ENCODE measurements around the gene VAT1L. TPM values are rescaled to one million over a fixed set of nuclear protein-coding genes. Genes with fewer than 3 reads are reported as not detected.

Gene VAT1L
- polyA plus RNA-seq, 1 donor = 4.7 TPM

DNA sequence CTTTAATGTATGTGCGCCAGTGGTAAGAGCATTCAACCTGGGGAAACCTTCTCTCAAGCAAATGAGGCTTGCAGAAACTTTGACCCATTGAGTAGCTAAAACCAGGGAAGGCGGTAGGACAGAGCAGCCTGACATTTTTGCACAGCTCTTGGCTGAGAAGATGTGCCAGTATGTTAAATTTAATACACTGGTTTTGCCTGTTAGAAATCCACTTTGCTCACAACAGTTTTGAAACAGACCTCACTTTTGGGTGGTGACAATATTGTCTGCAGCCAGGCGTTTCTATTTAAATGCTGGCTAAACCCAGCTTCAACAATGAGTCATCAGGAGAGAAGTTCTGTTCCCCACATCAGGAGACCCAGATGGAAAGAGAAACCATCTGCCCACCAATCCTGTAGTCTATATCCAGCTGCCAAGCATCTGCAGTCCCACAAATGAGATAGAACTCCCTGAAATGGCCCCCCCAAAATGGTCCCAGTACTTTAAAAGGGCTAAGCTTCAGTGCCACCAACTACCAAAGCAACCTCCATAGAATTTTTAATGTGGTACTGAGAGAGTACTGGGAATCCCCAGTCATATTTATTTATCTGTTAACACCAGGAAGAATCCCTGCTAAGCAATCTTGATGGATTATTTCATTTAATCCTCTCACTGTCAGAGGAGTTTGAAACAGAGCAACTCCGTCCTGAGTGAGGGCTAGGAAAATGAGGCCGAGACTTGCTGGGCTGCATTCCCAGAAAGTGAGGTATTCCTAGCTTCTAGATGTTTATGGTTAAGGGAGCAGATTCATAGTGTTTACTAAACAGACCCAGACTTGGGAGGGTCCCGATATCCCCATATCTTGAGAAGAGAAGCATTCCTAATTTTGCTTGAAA is 205.0 kb downstream of the VAT1L start:
- DNase-seq = no peak

DNA sequence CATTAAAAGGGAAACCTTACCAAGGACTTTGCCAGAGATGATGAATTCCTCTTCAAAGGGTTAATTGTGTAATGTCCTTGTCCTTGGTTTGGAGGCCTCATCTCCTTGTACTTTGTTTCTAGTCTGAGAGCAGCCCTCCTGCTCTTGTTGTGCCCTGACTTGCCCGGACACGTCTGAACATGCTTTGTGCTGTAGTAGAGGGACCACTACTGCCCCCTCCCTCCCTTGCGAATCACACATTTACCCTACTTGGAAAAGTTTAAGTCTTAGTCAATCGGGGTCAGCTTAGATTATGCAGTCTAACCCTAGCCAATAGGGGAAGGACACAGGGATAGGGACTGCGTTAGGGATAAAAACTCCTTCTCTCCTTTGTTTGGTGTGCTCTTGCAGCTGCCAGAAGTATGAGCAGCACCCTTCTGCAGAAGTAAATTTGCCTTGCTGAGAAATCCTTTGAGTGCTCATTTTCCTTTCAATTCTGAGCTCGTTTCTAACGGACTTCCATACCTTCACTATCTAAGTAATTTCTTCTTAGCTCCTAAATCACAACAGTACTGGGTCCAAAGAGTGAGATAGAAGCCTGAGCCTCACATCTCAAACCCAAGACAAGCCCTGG is 207.6 kb downstream of the VAT1L start:
- no peak for DNase-seq

DNA sequence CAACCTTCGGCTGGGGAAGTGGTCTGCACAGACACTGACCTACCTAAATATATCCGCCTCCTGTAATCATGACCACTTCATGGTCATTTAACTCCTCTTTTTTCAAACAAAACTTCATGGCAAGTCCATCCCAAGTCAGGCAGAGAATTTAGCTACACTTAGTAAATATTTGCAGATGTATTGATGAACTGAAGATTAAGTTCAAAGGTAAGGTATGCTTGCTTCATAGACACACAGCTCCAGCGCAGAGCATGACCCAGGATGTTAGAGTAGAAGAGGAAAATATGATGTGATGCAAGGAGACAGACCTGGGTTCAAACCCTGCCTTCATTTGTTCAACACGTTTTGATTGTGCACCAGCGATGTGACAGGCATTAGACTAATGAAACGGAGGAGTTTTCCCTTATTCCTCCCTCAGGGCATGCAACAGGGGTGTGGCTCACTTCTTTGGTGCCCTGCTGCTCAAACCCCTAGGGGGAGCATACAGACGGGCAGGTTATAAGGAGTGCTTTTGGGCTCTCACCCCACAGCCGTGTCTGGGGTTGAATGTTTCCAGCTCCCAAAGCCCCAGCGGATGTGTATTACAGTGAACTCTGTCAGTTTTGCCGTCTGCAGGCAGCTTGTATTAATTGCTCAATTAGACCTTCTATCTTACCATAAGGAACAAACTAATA is 210.1 kb downstream of the VAT1L start:
- DNase-seq = no peak

DNA sequence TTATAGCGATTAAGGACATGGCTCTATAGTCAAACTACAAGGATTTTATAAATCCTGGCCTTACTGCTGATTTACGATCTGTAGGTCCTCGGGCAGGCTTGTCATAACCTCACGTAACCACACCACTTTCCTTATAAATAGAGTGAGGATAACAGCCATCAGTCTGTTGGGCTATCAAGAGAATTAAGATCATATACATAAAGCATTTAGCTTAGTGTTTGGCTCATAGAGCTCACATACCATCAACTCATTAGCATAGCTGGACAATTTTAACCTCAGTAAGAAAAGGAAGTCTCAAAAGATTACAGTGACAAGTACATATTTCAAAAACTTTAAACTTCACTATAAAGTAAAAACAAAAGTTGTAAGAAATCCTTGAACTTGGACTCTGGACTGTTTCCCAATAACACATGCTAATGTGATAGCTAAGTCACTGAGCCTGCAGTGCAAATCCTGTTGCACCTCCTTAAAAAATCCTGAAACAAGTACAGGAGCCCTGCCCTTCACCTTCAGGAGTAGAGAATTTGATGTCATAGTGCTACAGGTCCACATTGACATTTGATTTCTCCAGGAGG is 213.2 kb downstream of the VAT1L start:
- no peak for DNase-seq

DNA sequence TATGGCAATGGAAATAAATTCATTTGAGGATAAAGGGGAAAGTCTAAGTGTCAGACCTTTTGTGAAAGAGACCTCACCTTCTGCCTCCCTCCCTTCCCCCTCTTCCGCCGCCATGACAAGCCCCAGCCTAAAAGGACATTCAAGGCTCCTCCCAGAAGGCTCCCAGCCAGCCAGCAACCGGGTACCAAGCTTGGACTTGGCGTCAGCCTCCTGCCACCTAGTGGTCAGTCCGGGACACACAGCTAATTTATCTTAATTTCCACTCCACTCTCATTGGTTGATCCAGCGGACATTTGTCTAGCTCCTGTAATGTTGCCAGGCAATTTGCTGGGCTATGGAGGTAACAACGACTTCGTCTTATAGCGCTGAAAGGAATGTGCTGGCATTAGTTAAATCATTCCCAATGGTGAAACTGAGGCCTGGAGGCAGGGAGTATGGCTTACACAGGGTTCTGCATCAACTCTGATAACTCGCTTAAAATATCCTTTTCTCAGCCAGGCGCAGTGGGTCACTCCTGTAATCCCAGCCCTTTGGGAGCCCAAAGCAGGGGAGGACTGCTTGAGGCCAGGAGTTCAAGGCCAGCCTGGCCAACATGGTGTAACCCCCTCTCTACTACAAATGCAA is 214.7 kb downstream of the VAT1L start:
- DNase-seq = peak; percentile 79

DNA sequence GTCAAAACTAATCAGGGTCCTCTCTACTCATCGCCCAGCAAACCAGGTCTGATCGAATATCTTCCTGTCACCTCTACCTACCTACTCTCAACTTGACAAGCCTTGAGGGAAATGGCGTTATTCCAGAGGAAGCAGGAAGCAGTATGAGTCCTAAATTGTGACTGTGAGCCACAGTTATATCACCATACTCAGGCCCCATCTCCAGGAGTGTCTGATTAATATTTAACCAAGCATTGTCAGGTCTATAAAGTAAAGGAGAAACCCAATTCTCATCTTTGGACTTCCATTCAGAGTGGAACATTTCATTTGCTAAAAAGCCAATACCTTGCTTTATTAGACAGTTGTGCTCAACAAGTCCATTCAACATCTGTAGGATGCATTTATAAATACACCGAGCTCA is 216.2 kb downstream of the VAT1L start:
- DNase-seq = no peak

DNA sequence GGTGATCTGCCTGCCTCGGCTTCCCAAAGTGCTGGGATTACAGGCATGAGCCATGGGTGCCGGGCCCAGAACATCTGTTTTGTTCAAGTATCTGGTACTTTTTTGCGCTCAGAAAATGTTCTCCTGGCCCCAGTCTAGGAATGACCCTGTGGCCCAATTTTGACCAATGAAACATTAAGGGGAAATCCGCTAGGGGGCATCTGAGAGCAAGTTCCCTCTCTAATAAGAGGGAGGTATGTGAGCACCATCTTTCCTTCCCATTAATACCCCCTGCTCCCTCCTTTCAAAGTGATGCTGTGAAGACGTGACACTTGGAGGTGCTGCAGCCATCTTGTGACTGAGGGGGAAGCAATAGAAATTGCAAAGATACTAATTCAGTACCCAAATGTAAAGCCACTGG is 217.5 kb downstream of the VAT1L start:
- DNase-seq = no peak

DNA sequence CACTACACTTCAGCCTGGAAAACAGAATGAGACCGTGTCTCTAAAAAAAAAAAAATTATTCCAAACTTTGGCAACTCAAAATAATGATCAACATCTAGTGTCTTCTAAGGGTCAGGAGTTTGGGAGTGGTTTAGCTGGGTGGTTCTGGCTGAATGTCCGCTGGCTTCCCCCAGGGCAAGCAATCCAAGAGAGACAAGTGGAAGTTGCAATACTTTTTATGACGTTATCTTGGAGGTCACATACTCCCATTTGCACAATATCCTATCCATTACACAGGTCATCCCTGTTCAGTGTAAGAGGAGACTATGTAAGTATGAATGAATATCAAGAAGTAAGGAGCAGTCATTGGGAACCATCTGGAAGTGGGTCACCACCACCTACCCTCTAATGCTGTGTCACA is 218.8 kb downstream of the VAT1L start:
- no peak for DNase-seq

DNA sequence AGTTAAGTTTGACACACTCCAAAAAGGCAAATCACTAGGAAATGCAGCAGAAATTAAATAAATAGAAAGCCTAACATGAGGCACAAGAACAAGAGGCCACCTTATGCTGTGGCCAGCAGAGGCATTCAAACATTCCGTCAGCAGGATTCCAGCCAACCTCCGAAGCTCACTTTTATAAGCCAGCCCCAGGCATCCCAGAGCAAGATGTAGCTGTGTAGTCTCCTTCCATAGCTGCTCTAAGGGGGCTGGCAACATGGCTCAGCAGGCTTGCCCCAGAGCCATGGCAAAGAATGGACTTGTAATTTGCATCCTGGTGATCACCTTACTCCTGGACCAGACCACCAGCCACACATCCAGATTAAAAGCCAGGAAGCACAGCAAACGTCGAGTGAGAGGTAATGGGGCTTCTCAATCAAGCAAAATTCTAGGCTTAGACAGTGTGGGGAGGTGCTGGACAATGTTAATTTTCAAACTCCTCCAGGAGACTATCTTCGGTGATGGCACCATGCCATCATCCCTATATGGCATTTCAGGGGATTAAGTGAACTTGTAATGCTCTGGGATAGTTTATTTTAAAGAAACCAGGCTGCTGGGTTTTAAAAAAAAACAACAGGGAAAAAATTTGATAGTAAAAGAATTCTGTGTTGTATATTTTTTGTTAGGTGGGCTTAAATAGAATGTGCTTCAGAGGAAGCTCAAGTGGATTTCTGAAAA is 234.1 kb downstream of the VAT1L start, which contains the start of gene CLEC3A:
CLEC3A (plus strand) TSS at position 202 of the 714 bp plus-strand sequence; CDS start at position 281, 79 bp downstream.
- DNase-seq = no peak

DNA sequence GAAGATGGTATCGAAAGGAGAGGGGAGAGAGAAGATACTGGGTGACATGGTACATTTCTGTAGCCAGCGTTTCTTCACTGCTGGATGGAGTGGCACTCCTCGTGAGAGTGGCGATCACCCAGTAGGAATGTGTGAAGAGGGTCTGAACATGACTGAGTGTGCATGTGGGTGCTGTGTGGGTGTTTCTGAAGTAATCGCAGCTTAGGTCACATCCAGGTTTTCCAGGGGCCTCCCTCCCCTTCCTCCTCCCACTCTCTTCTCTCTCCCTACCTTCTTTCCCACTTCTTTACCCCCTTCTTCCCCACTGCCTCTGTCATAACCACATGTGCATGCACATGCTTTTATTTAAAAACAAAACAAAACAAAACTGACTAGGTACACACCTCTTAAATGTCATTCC is 235.8 kb downstream of the VAT1L start:
- DNase-seq = no peak

DNA sequence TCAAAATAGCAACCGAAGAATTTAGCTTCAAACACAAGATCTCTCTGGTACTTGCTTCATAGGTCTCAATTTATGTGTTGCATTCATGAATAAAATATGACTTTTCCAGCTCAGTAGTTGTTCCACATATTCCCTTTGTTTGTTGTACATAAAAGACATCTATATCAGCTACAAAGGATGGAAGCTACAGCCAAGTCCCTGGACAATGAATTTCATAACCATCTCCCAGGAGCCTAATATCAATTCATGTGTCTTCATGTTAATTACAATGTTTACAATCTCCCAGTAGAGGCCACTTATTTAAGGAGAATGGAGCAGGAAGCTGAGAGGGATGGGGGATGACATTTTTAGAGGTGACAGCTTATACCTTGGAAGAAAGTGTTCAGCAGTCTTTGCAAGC is 237.3 kb downstream of the VAT1L start:
- no peak for DNase-seq

DNA sequence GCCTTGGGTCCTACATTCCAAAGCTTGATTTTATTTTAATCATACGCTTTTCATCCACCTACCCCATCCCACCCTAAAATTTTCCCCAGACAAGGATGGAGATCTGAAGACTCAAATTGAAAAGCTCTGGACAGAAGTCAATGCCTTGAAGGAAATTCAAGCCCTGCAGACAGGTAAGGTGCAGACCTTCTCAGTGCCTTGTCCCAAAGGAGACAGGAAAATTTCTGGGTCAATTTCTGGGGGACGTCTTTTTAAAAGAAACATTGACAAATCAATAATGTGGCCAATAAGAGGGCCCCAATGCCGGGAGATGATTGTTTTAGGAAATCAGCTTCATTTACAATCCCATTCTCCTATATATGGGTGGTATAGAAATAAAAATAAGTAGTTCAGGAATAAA is 239.7 kb downstream of the VAT1L start:
- no peak for DNase-seq

Other genes starting within 250 kb of the VAT1L start
- gene NUDT7, start 66.0 kb upstream of the VAT1L start, polyA plus RNA-seq (ENCODE audit: insufficient read length) = 10.5 TPM
- not detected for gene CLEC3A, start 234.0 kb downstream of the VAT1L start, polyA plus RNA-seq (ENCODE audit: insufficient read length)